Thymus (tissue), 11 donors: ENCODE measurements around the gene MYOG. TPM values are rescaled to one million over a fixed set of nuclear protein-coding genes. Genes with fewer than 3 reads are reported as not detected.

Source experiments
- DNase-seq, 9 donors: peaks; one replicate each; pipeline ENCODE4 v3.0.0-alpha.2; 2013; ENCODE audit warnings: low spot score in 9 of 9, low read depth in 6 of 9, missing footprints in 1 of 9
- H3K27ac ChIP-seq, 2 donors: one replicate each; pipeline ENCODE4 v1.5.1; 2013; ENCODE audit warnings: control low read depth in 1 of 2, low read depth in 1 of 2, low read length in 1 of 2, mild to moderate bottlenecking in 1 of 2, moderate library complexity in 1 of 2
- H3K27me3 ChIP-seq, 2 donors: one replicate each; pipeline ENCODE4 v1.5.1; 2013; ENCODE audit warnings: low read length in 1 of 2; ENCODE audit not compliant: control insufficient read depth in 2 of 2, insufficient read depth in 1 of 2
- H3K36me3 ChIP-seq, 2 donors: one replicate each; pipeline ENCODE4 v1.5.1; 2013; ENCODE audit warnings: low read length in 1 of 2, mild to moderate bottlenecking in 1 of 2, moderate library complexity in 1 of 2; ENCODE audit not compliant: control insufficient read depth in 2 of 2, insufficient read depth in 2 of 2
- H3K4me1 ChIP-seq, 2 donors: one replicate each; pipeline ENCODE4 v1.5.1; 2013; ENCODE audit warnings: low read length in 2 of 2; ENCODE audit not compliant: control insufficient read depth in 2 of 2, insufficient read depth in 2 of 2
- H3K4me3 ChIP-seq, 2 donors: one replicate each; pipeline ENCODE4 v1.5.1; 2013; ENCODE audit warnings: low read length in 2 of 2, control low read depth in 1 of 2, mild to moderate bottlenecking in 1 of 2
- H3K9me3 ChIP-seq, 2 donors: one replicate each; pipeline ENCODE4 v1.5.1; 2013; ENCODE audit warnings: low read length in 1 of 2, mild to moderate bottlenecking in 1 of 2; ENCODE audit not compliant: control insufficient read depth in 2 of 2, insufficient read depth in 1 of 2
- WGBS: extraction: QIAGEN DNeasy Blood & Tissue Kit; methylation state at CpG from one replicate; pipeline ENCODE4 v1.1.7; 2013; 5-methylcytosine and 5-hydroxymethylcytosine counted together
- polyA plus RNA-seq: library from polyadenylated mRNA; stranded (reverse); fragments of 200-250 nt; gene quantifications from one replicate; pipeline ENCODE4 v1.2.3, GENCODE V29; 2013
- total RNA-seq: library from RNA; stranded (reverse); fragments of 120-200 nt; gene quantifications from one replicate; pipeline ENCODE4 v1.2.4, GENCODE V29; 2013
- donor health status: healthy.

The MYOG gene
- total and polyA plus RNA-seq, 2 donors, result 4.7 to 7.8 TPM

DNA sequence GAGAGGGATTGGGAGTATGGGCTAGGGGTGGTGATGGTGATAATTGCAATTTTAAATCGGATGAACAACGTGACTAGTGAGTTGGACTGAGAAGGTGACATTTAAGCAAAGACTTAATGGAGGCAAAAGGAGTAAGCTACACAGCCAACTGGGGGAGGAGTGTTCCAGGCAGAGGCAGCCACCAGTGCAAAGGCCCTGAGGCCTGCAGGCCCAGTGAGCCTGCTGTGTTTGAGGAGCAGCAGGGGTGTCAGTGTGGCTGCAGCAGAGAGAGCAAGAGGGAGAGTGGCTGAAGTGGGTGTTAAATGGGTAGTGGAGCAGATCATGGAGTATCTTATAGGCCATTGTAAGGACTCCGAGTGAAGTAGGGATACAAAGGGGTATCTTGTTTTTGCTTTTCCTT is 18.8 kb downstream of the MYOG start:
- Histone ChIP-seq H3K4me3 (no peak overlapping the region), H3K9me3 (peaks cover 0 to 3% of the 10 kb centered on the region in 2 donors), H3K27ac (no peak overlapping the region), H3K36me3 (no peaks in the 10 kb centered on the region), H3K27me3 (peaks cover 0 to 4% of the 10 kb centered on the region in 2 donors), H3K4me1 (peaks cover 0 to 7% of the 10 kb centered on the region in 2 donors)
- no peak for DNase-seq
- 98% methylated on average over 3 of the region's 3 CpGs for WGBS

DNA sequence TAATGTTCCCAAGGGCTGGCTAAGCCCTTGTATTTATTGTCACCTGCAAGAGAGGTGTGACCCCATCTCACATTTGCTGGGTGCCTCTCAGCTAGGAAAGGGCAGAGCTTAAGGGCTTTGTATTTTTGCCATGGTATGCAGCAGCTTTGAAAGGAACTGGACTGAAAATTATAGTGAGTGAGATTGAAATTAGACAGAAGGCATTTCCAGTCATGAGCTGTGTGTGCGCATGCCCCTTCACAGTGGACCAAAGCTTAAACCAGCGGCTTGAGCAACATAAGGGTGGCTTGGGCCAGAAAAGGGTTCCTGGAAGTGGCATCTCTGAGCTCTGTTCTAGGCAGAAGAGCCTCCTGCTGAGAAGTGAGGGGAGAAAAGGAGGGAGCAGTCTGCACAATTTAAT is 19.8 kb downstream of the MYOG start:
- Histone ChIP-seq H3K27ac (no peak overlapping the region), H3K27me3 (peaks cover 0 to 4% of the 10 kb centered on the region in 2 donors)
- WGBS, result 77% methylated on average over 2 of the region's 2 CpGs

DNA sequence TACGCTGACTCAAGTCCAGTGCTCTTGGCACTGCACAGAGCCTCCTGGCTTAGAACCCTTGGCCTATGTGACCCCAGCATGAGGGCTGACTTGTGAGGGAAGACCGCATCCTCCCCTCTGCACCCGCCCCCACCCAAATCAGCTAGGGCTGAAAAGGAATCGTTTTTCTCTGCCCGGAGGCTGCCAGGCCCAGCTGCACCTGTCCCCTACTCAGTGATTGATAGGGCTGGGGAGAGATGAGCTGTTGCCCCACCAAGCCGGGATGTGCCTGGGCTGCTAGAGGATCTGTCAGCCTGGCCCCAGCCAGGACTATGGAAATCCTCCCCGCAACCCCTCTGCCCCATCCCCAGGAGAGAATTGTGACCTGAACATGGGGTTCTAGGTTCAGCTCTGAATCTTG is 20.6 kb downstream of the MYOG start:
- no peaks in the 10 kb centered on the region for H3K36me3 ChIP-seq
- H3K9me3 ChIP-seq, result peaks cover 0 to 3% of the 10 kb centered on the region in 2 donors
- no peak overlapping the region for H3K27ac ChIP-seq
- no peak overlapping the region for H3K4me3 ChIP-seq
- peaks cover 0 to 7% of the 10 kb centered on the region in 2 donors for H3K4me1 ChIP-seq
- no peak for DNase-seq
- WGBS, result 92% methylated on average over 7 of the region's 7 CpGs
- H3K27me3 ChIP-seq, result peaks cover 0 to 4% of the 10 kb centered on the region in 2 donors

More for the DNA sequence above, 19.8 kb downstream of the MYOG start:
- Histone ChIP-seq H3K36me3 (no peaks in the 10 kb centered on the region), H3K4me1 (peaks cover 0 to 7% of the 10 kb centered on the region in 2 donors), H3K4me3 (no peak overlapping the region), H3K9me3 (peaks cover 0 to 3% of the 10 kb centered on the region in 2 donors)
- no peak for DNase-seq

DNA sequence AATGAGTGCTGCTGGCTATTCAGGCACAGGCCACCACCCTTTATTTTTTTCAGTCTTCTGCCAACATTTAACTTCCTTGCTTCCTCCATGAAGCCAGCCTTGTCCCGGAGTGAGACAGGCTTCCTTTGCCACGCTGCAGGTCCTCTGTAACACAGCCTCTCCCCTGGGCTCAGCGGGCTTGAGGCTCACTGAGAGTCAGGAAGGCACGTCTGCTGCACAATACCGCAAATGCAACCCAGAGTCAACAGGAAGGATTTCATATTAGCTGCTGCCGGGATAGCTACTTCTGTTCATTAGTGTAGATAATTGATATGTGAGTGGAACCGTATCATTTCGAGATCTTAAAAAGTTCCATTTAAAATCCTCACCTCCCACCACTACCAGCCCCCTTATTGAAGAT is 22.5 kb downstream of the MYOG start:
- H3K4me1 ChIP-seq, result no peaks in the 10 kb centered on the region
- peaks cover 0 to 8% of the 10 kb centered on the region in 2 donors for H3K27me3 ChIP-seq
- H3K27ac ChIP-seq, result no peak overlapping the region
- no peak overlapping the region for H3K4me3 ChIP-seq
- no peaks in the 10 kb centered on the region for H3K36me3 ChIP-seq
- H3K9me3 ChIP-seq, result peaks cover 0 to 3% of the 10 kb centered on the region in 2 donors
- WGBS, result 37% methylated on average over 8 of the region's 8 CpGs
- no peak for DNase-seq

DNA sequence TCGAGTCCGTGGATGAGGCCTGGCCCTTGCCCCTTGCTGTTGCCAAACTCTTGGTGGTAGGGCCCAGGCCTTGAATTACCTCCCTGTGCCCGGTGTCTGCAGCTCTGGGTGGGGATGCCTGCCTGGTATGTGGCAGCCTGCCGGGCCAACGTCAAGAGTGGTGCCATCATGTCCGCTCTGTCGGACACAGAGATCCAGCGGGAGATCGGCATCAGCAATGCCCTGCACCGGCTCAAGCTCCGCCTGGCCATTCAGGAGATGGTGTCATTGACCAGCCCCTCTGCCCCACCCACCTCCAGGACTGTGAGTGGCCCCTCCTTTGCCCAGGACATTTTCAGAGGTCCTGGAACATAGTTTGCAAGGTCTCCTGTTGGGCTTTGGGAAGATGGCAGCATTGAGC is 25.7 kb downstream of the MYOG start:
- no peaks in the 10 kb centered on the region for H3K4me1 ChIP-seq
- 98% methylated on average over 11 of the region's 11 CpGs for WGBS
- H3K27me3 ChIP-seq, result peaks cover 0 to 16% of the 10 kb centered on the region in 2 donors
- peaks cover 0 to 3% of the 10 kb centered on the region in 2 donors for H3K9me3 ChIP-seq
- H3K36me3 ChIP-seq, result no peaks in the 10 kb centered on the region
- no peak overlapping the region for H3K27ac ChIP-seq
- H3K4me3 ChIP-seq, result no peak overlapping the region
- no peak for DNase-seq

DNA sequence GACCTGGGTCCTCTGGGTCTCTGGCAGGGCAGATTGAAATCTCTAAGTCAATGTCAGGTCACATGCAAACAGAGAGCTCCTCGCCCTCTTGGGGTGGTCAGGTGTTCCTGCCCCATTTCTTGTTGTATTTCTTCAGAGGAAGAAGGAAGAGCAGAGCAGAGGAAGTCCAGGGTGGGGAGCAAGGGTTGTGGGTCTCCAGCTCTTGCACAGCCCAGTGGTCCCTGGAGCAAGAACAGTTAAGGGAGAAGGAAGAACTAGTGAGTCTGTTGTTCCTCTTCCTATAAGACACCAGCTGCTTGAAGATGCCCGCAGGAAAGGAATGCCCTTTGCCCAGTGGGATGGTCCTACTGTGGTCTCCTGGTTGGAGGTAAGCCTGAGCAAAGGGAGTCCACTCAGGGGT is 26.3 kb downstream of the MYOG start:
- Histone ChIP-seq H3K4me1 (no peaks in the 10 kb centered on the region), H3K9me3 (no peaks in the 10 kb centered on the region), H3K27me3 (peaks cover 0 to 16% of the 10 kb centered on the region in 2 donors), H3K36me3 (no peaks in the 10 kb centered on the region), H3K27ac (no peak overlapping the region), H3K4me3 (no peak overlapping the region)
- DNase-seq, result no peak
- WGBS, result 85% methylated on average over 2 of the region's 2 CpGs

DNA sequence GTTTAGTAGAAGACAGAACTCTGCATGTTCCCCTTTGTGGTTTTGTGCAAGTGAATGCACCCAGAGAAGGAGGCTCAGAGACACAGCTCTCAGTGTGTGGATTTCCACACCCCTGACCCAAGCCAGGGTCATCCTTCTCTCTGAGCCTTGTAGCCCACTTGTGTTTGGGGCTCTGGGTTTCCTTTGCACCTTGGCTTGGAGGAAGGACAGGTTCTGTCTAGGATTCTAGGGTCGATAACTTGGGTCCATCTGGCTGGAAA is 27.2 kb downstream of the MYOG start:
- H3K9me3 ChIP-seq, result no peaks in the 10 kb centered on the region

DNA sequence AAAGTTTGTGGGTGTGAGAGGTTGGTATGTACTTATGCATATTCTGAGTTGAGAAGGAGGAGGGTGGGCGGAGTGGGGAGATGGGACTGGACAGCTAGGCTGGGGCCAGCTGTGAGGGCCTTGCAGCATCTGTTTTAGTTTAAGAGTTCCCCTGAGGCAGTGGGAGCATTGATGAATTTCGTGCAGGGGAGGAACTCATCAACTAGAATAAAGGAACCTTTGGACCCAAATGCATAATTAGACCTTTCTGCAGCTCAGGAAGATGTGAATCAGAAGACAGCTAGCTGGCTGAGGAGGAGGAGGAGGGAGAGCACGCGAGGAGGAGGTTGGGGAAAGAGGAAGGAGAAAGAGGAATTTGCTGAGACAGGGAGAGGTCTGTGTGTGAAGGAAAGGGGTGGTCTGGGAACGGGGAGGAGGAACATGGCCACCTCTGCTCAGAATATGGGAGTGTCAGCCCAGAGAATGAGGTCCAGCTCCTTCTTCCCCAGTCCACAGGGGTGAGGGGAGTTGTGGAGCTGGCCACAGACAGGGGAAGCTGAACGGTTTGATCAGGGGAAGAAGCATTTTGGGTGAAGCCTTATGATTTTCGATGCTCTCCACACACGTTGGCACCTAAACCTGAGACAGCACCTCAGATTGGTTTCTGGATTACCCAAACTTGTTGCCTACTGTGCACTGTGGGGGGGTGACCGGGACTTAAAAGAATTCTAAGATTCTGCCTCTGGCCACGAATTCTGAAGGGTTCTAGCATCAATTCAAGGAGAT is 27.7 kb downstream of the MYOG start:
- Histone ChIP-seq H3K4me1 (no peaks in the 10 kb centered on the region), H3K9me3 (no peaks in the 10 kb centered on the region), H3K27ac (no peak overlapping the region), H3K4me3 (no peak overlapping the region), H3K27me3 (peaks cover 0 to 13% of the 10 kb centered on the region in 2 donors), H3K36me3 (no peaks in the 10 kb centered on the region)
- 31% methylated on average over 10 of the region's 10 CpGs for WGBS
- no peak for DNase-seq

More for the DNA sequence above, 27.2 kb downstream of the MYOG start:
- Histone ChIP-seq H3K4me3 (no peak overlapping the region), H3K36me3 (no peaks in the 10 kb centered on the region), H3K27me3 (peaks cover 0 to 16% of the 10 kb centered on the region in 2 donors), H3K27ac (no peak overlapping the region), H3K4me1 (no peaks in the 10 kb centered on the region)
- no peak for DNase-seq
- 91% methylated on average over 1 of the region's 1 CpG for WGBS

DNA sequence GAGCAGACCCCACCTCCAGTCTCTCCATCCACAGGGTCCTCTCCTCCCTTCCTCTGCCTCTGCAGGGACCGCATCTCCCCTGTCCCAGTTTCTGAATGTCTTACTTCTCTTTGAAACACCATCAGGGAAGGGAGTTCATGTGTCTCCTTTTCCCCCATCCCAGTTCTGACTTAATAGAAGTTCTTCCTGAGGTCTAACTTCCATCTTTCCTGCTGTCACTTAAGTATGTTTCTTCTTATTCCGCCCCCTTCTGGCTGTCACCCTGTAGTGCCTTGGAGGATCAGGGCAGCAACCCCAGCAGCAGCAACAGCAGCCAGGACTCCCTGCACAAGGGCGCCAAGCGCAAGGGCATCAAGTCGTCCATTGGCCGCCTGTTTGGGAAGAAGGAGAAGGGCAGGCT is 29.3 kb downstream of the MYOG start:
- Histone ChIP-seq H3K36me3 (no peaks in the 10 kb centered on the region), H3K4me3 (no peak overlapping the region), H3K27ac (no peak overlapping the region), H3K9me3 (no peaks in the 10 kb centered on the region), H3K27me3 (peaks cover 0 to 21% of the 10 kb centered on the region in 2 donors), H3K4me1 (peaks cover 0 to 6% of the 10 kb centered on the region in 2 donors)
- no peak for DNase-seq
- WGBS, result 98% methylated on average over 6 of the region's 6 CpGs
